Activated CD4-positive, alpha-beta T cell treated with anti-CD3 and anti-CD28 coated beads, Interleukin-2, amount 10 ng/mL, durations not matched to agents 24 days and 14 days (primary cell): ENCODE results near the gene CDC45. TPM values are rescaled to one million over a fixed set of nuclear protein-coding genes. Genes with fewer than 3 reads are reported as not detected.
"Not testable (repeated sequence)": the region's sequence is repeated elsewhere in the genome, so short reads cannot be mapped to it uniquely, and the experiment has no call there.

Source experiments
- DNase-seq: peaks from one replicate; pipeline ENCODE4 v3.0.0; 2022
- H3K27ac Mint-ChIP-seq: one replicate; pipeline ENCODE4 v1.8.0; 2022; ENCODE audit warnings: mild to moderate bottlenecking, mixed read lengths
- H3K27me3 Mint-ChIP-seq: one replicate; pipeline ENCODE4 v1.8.0; 2022; ENCODE audit warnings: mixed read lengths
- H3K36me3 Mint-ChIP-seq: one replicate; pipeline ENCODE4 v1.8.0; 2022; ENCODE audit warnings: low read depth, mild to moderate bottlenecking, mixed read lengths
- H3K4me1 Mint-ChIP-seq: one replicate; pipeline ENCODE4 v1.8.0; 2021; ENCODE audit warnings: mixed read lengths
- H3K4me3 Mint-ChIP-seq: one replicate; pipeline ENCODE4 v1.8.0; 2022; ENCODE audit warnings: mild to moderate bottlenecking, moderate library complexity, mixed read lengths
- H3K9me3 Mint-ChIP-seq: one replicate; pipeline ENCODE4 v1.8.0; 2021; ENCODE audit warnings: mixed read lengths
- intact Hi-C: fragments of 100-400 bp; cut with micrococcal nuclease; formaldehyde crosslinking; loops from one replicate; pipeline ENCODE4 v1.15.1; 2023
- total RNA-seq: library from RNA; stranded (reverse); gene quantifications from 2 replicates; pipeline ENCODE4 v1.2.3, GENCODE V29; 2022

The CDC45 gene
- total RNA-seq, 1 donor from 2014 or later: 123 TPM

GRCh38 chr22:19536564-19536963, 56.8 kb downstream of the CDC45 start:
- intact Hi-C loops: no loop called here
- H3K4me1 Mint-ChIP-seq: no peaks in the 10 kb centered on the region
- no peaks in the 10 kb centered on the region for H3K36me3 Mint-ChIP-seq
- no peaks in the 10 kb centered on the region for H3K9me3 Mint-ChIP-seq
- no peak overlapping the region for H3K4me3 Mint-ChIP-seq
- no peak overlapping the region for H3K27ac Mint-ChIP-seq
- H3K27me3 Mint-ChIP-seq: peaks cover 22% of the 10 kb centered on the region
- DNase-seq: no peak

DNA sequence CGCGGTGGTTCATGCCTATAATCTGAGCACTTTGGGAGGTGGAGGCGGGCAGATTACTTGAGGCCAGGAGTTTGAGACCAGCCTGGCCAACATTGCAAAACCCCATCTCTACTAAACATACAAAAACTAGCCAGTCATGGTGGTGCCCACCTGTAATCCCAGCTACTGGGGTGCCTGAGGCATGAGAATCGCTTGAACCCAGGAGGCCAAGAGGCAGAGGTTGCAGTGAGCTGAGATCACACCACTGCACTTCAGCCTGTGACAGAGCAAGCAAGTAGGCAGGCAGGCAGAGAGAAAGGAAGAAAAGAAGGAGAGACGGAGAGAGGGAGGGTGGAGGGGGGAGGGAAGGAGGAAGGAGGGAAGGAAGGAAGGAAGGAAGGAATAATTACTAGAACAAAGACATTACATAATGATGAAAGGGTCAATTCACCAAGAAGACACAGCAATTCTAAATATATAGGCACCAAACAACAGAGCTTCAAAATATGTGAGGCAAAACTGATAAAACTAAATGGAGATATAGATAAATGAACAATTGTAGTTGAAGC, 58.3 kb downstream of the CDC45 start:
- intact Hi-C loops: no loop called here
- Mint-ChIP-seq H3K36me3 (no peaks in the 10 kb centered on the region), H3K4me1 (no peaks in the 10 kb centered on the region), H3K4me3 (no peak overlapping the region), H3K27me3 (peaks cover 23% of the 10 kb centered on the region), H3K9me3 (no peaks in the 10 kb centered on the region), H3K27ac (no peak overlapping the region)
- DNase-seq: no peak

GRCh38 chr22:19540394-19540793, 60.7 kb downstream of the CDC45 start:
- no peak overlapping the region for H3K4me3 Mint-ChIP-seq
- intact Hi-C loops: no loop called here
- peaks cover 17% of the 10 kb centered on the region for H3K27me3 Mint-ChIP-seq
- H3K27ac Mint-ChIP-seq: no peak overlapping the region
- H3K4me1 Mint-ChIP-seq: no peaks in the 10 kb centered on the region
- no peak for DNase-seq
- H3K9me3 Mint-ChIP-seq: no peaks in the 10 kb centered on the region
- H3K36me3 Mint-ChIP-seq: no peaks in the 10 kb centered on the region

- Mint-ChIP-seq H3K4me1 (no peaks in the 10 kb centered on the region), H3K36me3 (no peaks in the 10 kb centered on the region), H3K4me3 (no peak overlapping the region), H3K27me3 (peaks cover 13% of the 10 kb centered on the region), H3K27ac (no peak overlapping the region), H3K9me3 (no peaks in the 10 kb centered on the region)
- intact Hi-C loops: no loop called here
- DNase-seq: no peak
These were observed 64.4 kb downstream of the CDC45 start for GRCh38 chr22:19543970-19544708.

GRCh38 chr22:19545935-19546207, 66.2 kb downstream of the CDC45 start:
- H3K4me1 Mint-ChIP-seq: no peaks in the 10 kb centered on the region
- no peak overlapping the region for H3K4me3 Mint-ChIP-seq
- intact Hi-C loops: no loop called here
- no peak for DNase-seq
- no peak overlapping the region for H3K27ac Mint-ChIP-seq
- H3K27me3 Mint-ChIP-seq: peaks cover 7% of the 10 kb centered on the region
- H3K9me3 Mint-ChIP-seq: no peaks in the 10 kb centered on the region
- H3K36me3 Mint-ChIP-seq: no peaks in the 10 kb centered on the region

- Mint-ChIP-seq H3K27me3 (peaks cover 3% of the 10 kb centered on the region), H3K9me3 (no peaks in the 10 kb centered on the region), H3K4me3 (no peak overlapping the region)
These were observed 67.0 kb downstream of the CDC45 start for GRCh38 chr22:19546680-19547079.

GRCh38 chr22:19547620-19548019, 67.9 kb downstream of the CDC45 start:
- Mint-ChIP-seq H3K27me3 (peaks cover 2% of the 10 kb centered on the region), H3K9me3 (no peaks in the 10 kb centered on the region), H3K4me1 (no peaks in the 10 kb centered on the region), H3K4me3 (no peak overlapping the region), H3K36me3 (no peaks in the 10 kb centered on the region), H3K27ac (no peak overlapping the region)
- intact Hi-C loops: no loop called here
- no peak for DNase-seq

More at GRCh38 chr22:19546680-19547079, 67.0 kb downstream of the CDC45 start:
- no peak for DNase-seq
- Mint-ChIP-seq H3K27ac (no peak overlapping the region), H3K4me1 (no peaks in the 10 kb centered on the region), H3K36me3 (no peaks in the 10 kb centered on the region)
- intact Hi-C loops: no loop called here

- intact Hi-C loops, DNase-seq, H3K27me3 Mint-ChIP-seq, H3K4me3 Mint-ChIP-seq, H3K9me3 Mint-ChIP-seq, H3K4me1 Mint-ChIP-seq, H3K27ac Mint-ChIP-seq, H3K36me3 Mint-ChIP-seq: not testable (repeated sequence)
These were observed 68.7 kb downstream of the CDC45 start for GRCh38 chr22:19548427-19548826.

- no peak for DNase-seq
- Mint-ChIP-seq H3K27me3 (peaks cover 2% of the 10 kb centered on the region), H3K27ac (no peak overlapping the region), H3K9me3 (no peaks in the 10 kb centered on the region), H3K4me3 (no peak overlapping the region), H3K36me3 (no peaks in the 10 kb centered on the region), H3K4me1 (no peaks in the 10 kb centered on the region)
- intact Hi-C loops: no loop called here
These were observed 69.2 kb downstream of the CDC45 start for GRCh38 chr22:19548964-19549363.

DNA sequence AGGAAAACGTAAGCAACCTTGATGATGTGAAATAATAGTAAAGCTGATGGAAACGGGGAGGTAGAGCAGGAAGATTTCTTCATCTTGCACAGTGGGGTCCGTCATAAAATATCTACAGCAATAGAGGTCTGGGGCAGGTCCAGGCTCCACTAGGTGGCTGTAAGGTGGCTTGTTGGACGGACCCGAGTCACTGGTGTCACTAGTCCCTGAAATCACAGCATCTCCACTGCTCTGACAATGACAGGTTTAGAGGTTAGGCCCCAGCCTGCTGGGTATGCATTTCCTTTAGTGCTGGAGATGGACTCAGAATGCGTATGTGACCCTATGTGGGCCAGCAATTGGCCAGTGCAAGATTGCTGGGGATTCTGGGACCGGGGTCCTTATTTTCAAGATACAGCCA, 69.7 kb downstream of the CDC45 start:
- no peaks in the 10 kb centered on the region for H3K36me3 Mint-ChIP-seq
- no peak overlapping the region for H3K4me3 Mint-ChIP-seq
- H3K4me1 Mint-ChIP-seq: no peaks in the 10 kb centered on the region
- no peak for DNase-seq
- no peaks in the 10 kb centered on the region for H3K9me3 Mint-ChIP-seq
- H3K27ac Mint-ChIP-seq: no peak overlapping the region
- peaks cover 6% of the 10 kb centered on the region for H3K27me3 Mint-ChIP-seq
- intact Hi-C loops: no loop called here

- Mint-ChIP-seq H3K36me3 (no peaks in the 10 kb centered on the region), H3K27me3 (peaks cover 7% of the 10 kb centered on the region), H3K9me3 (no peaks in the 10 kb centered on the region), H3K27ac (no peak overlapping the region), H3K4me1 (no peaks in the 10 kb centered on the region), H3K4me3 (no peak overlapping the region)
- intact Hi-C loops: no loop called here
- DNase-seq: no peak
These were observed 70.7 kb downstream of the CDC45 start for GRCh38 chr22:19550382-19550781.

GRCh38 chr22:19553201-19553600, 73.5 kb downstream of the CDC45 start:
- no peak overlapping the region for H3K27ac Mint-ChIP-seq
- H3K4me3 Mint-ChIP-seq: no peak overlapping the region
- intact Hi-C loops: no loop called here
- H3K36me3 Mint-ChIP-seq: no peaks in the 10 kb centered on the region
- H3K27me3 Mint-ChIP-seq: peaks cover 9% of the 10 kb centered on the region
- no peaks in the 10 kb centered on the region for H3K4me1 Mint-ChIP-seq
- H3K9me3 Mint-ChIP-seq: no peaks in the 10 kb centered on the region
- DNase-seq: no peak

- DNase-seq: no peak
- intact Hi-C loops: no loop called here
- Mint-ChIP-seq H3K4me3 (no peak overlapping the region), H3K27me3 (peaks cover 9% of the 10 kb centered on the region), H3K9me3 (no peaks in the 10 kb centered on the region), H3K4me1 (no peaks in the 10 kb centered on the region), H3K27ac (no peak overlapping the region), H3K36me3 (no peaks in the 10 kb centered on the region)
These were observed 75.2 kb downstream of the CDC45 start for GRCh38 chr22:19554834-19555404.

GRCh38 chr22:19555651-19556050, 75.9 kb downstream of the CDC45 start:
- Mint-ChIP-seq H3K9me3 (no peaks in the 10 kb centered on the region), H3K27me3 (peaks cover 9% of the 10 kb centered on the region), H3K4me3 (no peak overlapping the region), H3K4me1 (no peaks in the 10 kb centered on the region), H3K36me3 (no peaks in the 10 kb centered on the region), H3K27ac (no peak overlapping the region)
- intact Hi-C loops: no loop called here
- no peak for DNase-seq
